Uterus (tissue), 4 donors: ENCODE measurements around the gene CES3. TPM values are rescaled to one million over a fixed set of nuclear protein-coding genes. Genes with fewer than 3 reads are reported as not detected.

Source experiments
- small RNA-seq: library from RNA; depleted of rRNA; stranded (forward); fragments of <200 nt; gene quantifications from one replicate; pipeline ENCODE3, GENCODE V24; 2016
- total RNA-seq, 4 donors: library from RNA; depleted of rRNA in 3 of 4; stranded (reverse); fragments of >200 nt in 3 of 4; gene quantifications; one replicate each; pipeline versions ENCODE4 v1.1.0 to v1.2.4, GENCODE V29; 2014 to 2023
- donor health status: DM: yes; HTN: yes; CAD: no.

Gene CES3
- total RNA-seq, 4 donors from 2014 or later = 0.51 to 2.8 (median 0.86) TPM

Small RNA genes within 50 kb of the gene (small RNA-seq; reads per million reads assigned to genes)
- not detected for gene RN7SL543P

Other genes with a start within 250 kb of the CES3 start
- 100 to 1,000 TPM; 109 to 279 (median 151) TPM for gene DYNC1LI2, start 209.7 kb upstream of the CES3 start, total RNA-seq
- gene TERB1, start 159.7 kb upstream of the CES3 start, total RNA-seq = under 1 TPM in 2 of 4 donors, not detected in 2; 0.21 to 0.83 TPM
- 10 to 100 TPM; 32.6 to 83.5 (median 59.8) TPM for gene NAE1, start 130.3 kb upstream of the CES3 start, total RNA-seq
- gene CA7, start 116.9 kb upstream of the CES3 start, total RNA-seq = not detected
- gene PDP2, start 80.8 kb upstream of the CES3 start, total RNA-seq = 10 to 100 TPM in 2 of 4 donors, 1 to 10 TPM in 1, under 1 TPM in 1; 0.77 to 20.5 (median 6.3) TPM
- gene CDH16, start 42.4 kb upstream of the CES3 start, total RNA-seq = 10 to 100 TPM in 1 of 4 donors, not detected in 3; 12.6 TPM
- 10 to 100 TPM in 3 of 4 donors, 1 to 10 TPM in 1; 7.5 to 32.8 (median 18.8) TPM for gene RRAD, start 35.7 kb upstream of the CES3 start, total RNA-seq
- 10 to 100 TPM; 15.9 to 76.8 (median 74.2) TPM for gene CIAO2B, start 26.9 kb upstream of the CES3 start, total RNA-seq
- 10 to 100 TPM; 15.0 to 51.0 (median 26.0) TPM for gene CES2, start 25.8 kb upstream of the CES3 start, total RNA-seq
- 1 to 10 TPM in 3 of 4 donors, under 1 TPM in 1; 0.29 to 9.6 (median 5.4) TPM for gene CES4A, start 27.3 kb downstream of the CES3 start, total RNA-seq
- 100 to 1,000 TPM in 1 of 4 donors, 10 to 100 TPM in 3; 42.1 to 108 (median 75.9) TPM for gene CBFB, start 67.9 kb downstream of the CES3 start, total RNA-seq
- gene PHAF1, start 148.7 kb downstream of the CES3 start, total RNA-seq = 10 to 100 TPM; 12.3 to 27.1 (median 21.1) TPM
- 10 to 100 TPM in 3 of 4 donors, 1 to 10 TPM in 1; 2.4 to 40.1 (median 15.1) TPM for gene B3GNT9, start 189.7 kb downstream of the CES3 start, total RNA-seq
- gene TRADD, start 198.6 kb downstream of the CES3 start, total RNA-seq = 10 to 100 TPM in 2 of 4 donors, 1 to 10 TPM in 2; 2.6 to 21.0 (median 10.6) TPM
- gene FBXL8, start 198.7 kb downstream of the CES3 start, total RNA-seq = 10 to 100 TPM in 2 of 4 donors, 1 to 10 TPM in 1, not detected in 1; 2.6 to 47.4 (median 14.1) TPM
- 10 to 100 TPM in 3 of 4 donors, not detected in 1; 11.3 to 51.9 (median 42.3) TPM for gene HSF4, start 203.5 kb downstream of the CES3 start, total RNA-seq
- gene NOL3, start 209.3 kb downstream of the CES3 start, total RNA-seq = 10 to 100 TPM in 2 of 4 donors, 1 to 10 TPM in 2; 3.3 to 29.7 (median 17.0) TPM
- gene MATCAP1, start 222.7 kb downstream of the CES3 start, total RNA-seq = 10 to 100 TPM; 10.9 to 35.4 (median 20.5) TPM
- 1 to 10 TPM in 3 of 4 donors, under 1 TPM in 1; 0.29 to 5.1 (median 1.8) TPM for gene EXOC3L1, start 228.9 kb downstream of the CES3 start, total RNA-seq
- gene E2F4, start 230.9 kb downstream of the CES3 start, total RNA-seq = 100 to 1,000 TPM in 1 of 4 donors, 10 to 100 TPM in 3; 49.2 to 294 (median 77.1) TPM
- 1 to 10 TPM in 2 of 4 donors, not detected in 2; 1.6 to 5.4 TPM for gene ELMO3, start 237.9 kb downstream of the CES3 start, total RNA-seq